Astrocyte of the cerebellum (primary cell): ENCODE results near the gene RAB18.

Experiments
- DNase-seq: peaks from one replicate; pipeline ENCODE4 v3.0.0-alpha.2; 2011; ENCODE audit warnings: low read depth
- H3K4me3 ChIP-seq: 2 replicates; pipeline ENCODE4 v1.5.1; 2011; ENCODE audit warnings: mild to moderate bottlenecking, low read depth, low read length, moderate library complexity
- CTCF ChIP-seq: IDR thresholded peaks from 2 replicates; pipeline ENCODE4 v1.5.1; 2012; ENCODE audit warnings: low read length, low read depth, moderate library complexity, mild to moderate bottlenecking; ENCODE audit errors: missing control alignments
- in situ Hi-C: cut with HindIII; loops from 2 replicates; pipeline ENCODE4 v1.10.0; 2017; ENCODE audit warnings: low sequenced_read_pairs

Gene RAB18

GRCh38 chr10:27504007-27504807 lies at the start of gene RAB18:
Gene RAB18 (plus strand): TSS chr10:27504304. CDS start chr10:27504370, 66 bp downstream.
- TF ChIP-seq CTCF: no peak
- DNase-seq: peak; percentile 97
- in situ Hi-C loops: no loop called here
- H3K4me3 ChIP-seq: peak within 1 kb of the TSS; percentile 84

GRCh38 chr10:27454837-27455236 lies 49.3 kb upstream of the RAB18 start:
- no peak for DNase-seq
- in situ Hi-C loops: loop anchor here (5.0 kb wide), 1 partner anchor 82 kb away; no protein-coding TSS in a partner anchor

GRCh38 chr10:27457261-27457945 lies 46.7 kb upstream of the RAB18 start:
- no peak overlapping the region for H3K4me3 ChIP-seq
- no peak for TF ChIP-seq CTCF
- in situ Hi-C loops: no loop called here
- no peak for DNase-seq

More at GRCh38 chr10:27454837-27455236, 49.3 kb upstream of the RAB18 start:
- no peak overlapping the region for H3K4me3 ChIP-seq
- no peak for TF ChIP-seq CTCF

- in situ Hi-C loops: no loop called here
- TF ChIP-seq CTCF: no peak
- no peak overlapping the region for H3K4me3 ChIP-seq
- DNase-seq: no peak
Measured at GRCh38 chr10:27457966-27458365, 46.1 kb upstream of the RAB18 start.

GRCh38 chr10:27461312-27461711 lies 42.8 kb upstream of the RAB18 start:
- no peak overlapping the region for H3K4me3 ChIP-seq
- in situ Hi-C loops: no loop called here
- TF ChIP-seq CTCF: no peak
- no peak for DNase-seq

- no peak overlapping the region for H3K4me3 ChIP-seq
- TF ChIP-seq CTCF: no peak
- DNase-seq: no peak
- in situ Hi-C loops: no loop called here
Measured at GRCh38 chr10:27463961-27464360, 40.1 kb upstream of the RAB18 start.
